ENCODE results near the gene TMED6.

GRCh38 chr16:69399361-69399760 is 47.8 kb upstream of the TMED6 start:
- TF ChIP-seq POLR2A (IDR thresholded peaks at IDR 0.05; ENCODE audit: low read length) (no peak), GATA1 (IDR thresholded peaks at IDR 0.05; ENCODE audit: low read depth, low read length) (no peak)
